GM12878 (cell line): Measurements from ENCODE around the gene PLXNA2. TPM values are rescaled to one million over a fixed set of nuclear protein-coding genes. Genes with fewer than 3 reads are reported as not detected.

Experiments used
- ATAC-seq: fragments of 200-7000 bp; cut with Tn5 transposase; 3 replicates; pipeline ENCODE4 v1.9.1; 2020; ENCODE audit warnings: mild to moderate bottlenecking, moderate library complexity
- BruUV-seq: library from RNA; stranded (reverse); fragments of 400-500 nt; replicated peaks from 2 replicates; lab custom pipeline; 2021; lab: Mats Ljungman, UMichigan
- CTCF ChIA-PET: fragments of 300-600 bp; sonication (Branson Sonifier 250); formaldehyde crosslinking; extraction: SDS; loops from one replicate; lab custom pipeline; 2021; ENCODE audit warnings: inconsistent platforms; lab: Yijun Ruan, JAX
- POLR2A ChIA-PET: fragments of 350-600 bp; formaldehyde crosslinking; extraction: SDS; loops from one replicate; lab custom pipeline; 2021; ENCODE audit warnings: inconsistent platforms; lab: Charles Lee
- RAD21 ChIA-PET: fragments of 300-600 bp; sonication (Branson Sonifier 250); formaldehyde crosslinking; loops from one replicate; lab custom pipeline; 2023; ENCODE audit warnings: antibody characterized with exemption; ENCODE audit not compliant: unreplicated experiment; lab: Charles Lee
- SMC1A ChIA-PET: fragments of 300-600 bp; sonication (Branson Sonifier 250); formaldehyde crosslinking; loops from one replicate; lab custom pipeline; 2023; ENCODE audit not compliant: unreplicated experiment, uncharacterized antibody; lab: Charles Lee
- DNase-seq: peaks from one replicate; pipeline ENCODE4 v3.0.0-alpha.2; 2011; ENCODE audit warnings: low read depth, low spot score
- FAIRE-seq: peaks from 3 replicates; lab custom pipeline; 2011; peaks lifted over from hg19 to GRCh38; lab: Jason Lieb, UNC
- H2AFZ ChIP-seq: 2 replicates; pipeline ENCODE4 v1.6.0; 2011; ENCODE audit warnings: low read depth, low read length, control low read depth; ENCODE audit not compliant: control insufficient read depth
- H3K27ac ChIP-seq: 2 replicates; pipeline ENCODE4 v1.5.1; 2011; ENCODE audit warnings: control low read depth; ENCODE audit not compliant: control insufficient read depth, insufficient read depth
- H3K27me3 ChIP-seq, 2 experiments: replicated peaks in 1 of 2; 2 replicates each; pipeline versions ENCODE4 v1.6.0 to v1.6.1; 2011; ENCODE audit warnings: low read length in 1 of 2; ENCODE audit not compliant: control insufficient read depth in 2 of 2, insufficient read depth in 2 of 2
- H3K36me3 ChIP-seq, 2 experiments: 2 replicates each; pipeline ENCODE4 v1.5.1; 2011; ENCODE audit warnings: low read length in 1 of 2; ENCODE audit not compliant: control insufficient read depth in 2 of 2, insufficient read depth in 2 of 2
- H3K4me1 ChIP-seq: 2 replicates; pipeline ENCODE4 v1.6.1; 2011; ENCODE audit warnings: mild to moderate bottlenecking, low read length, moderate library complexity, mixed read lengths; ENCODE audit not compliant: control insufficient read depth, insufficient read depth
- H3K4me2 ChIP-seq: 2 replicates; pipeline ENCODE4 v1.6.0; 2011; ENCODE audit warnings: control low read depth; ENCODE audit not compliant: control insufficient read depth, insufficient read depth
- H3K4me3 ChIP-seq: fragments of 200-600 bp; sonication (generic); 2 replicates; pipeline ENCODE4 v1.5.1; 2016
- H3K79me2 ChIP-seq: 2 replicates; pipeline ENCODE4 v1.6.0; 2011; ENCODE audit warnings: low read length; ENCODE audit not compliant: control insufficient read depth, insufficient read depth
- H3K9ac ChIP-seq: 2 replicates; pipeline ENCODE4 v1.8.0; 2011; ENCODE audit warnings: low read length, control low read depth, mixed read lengths; ENCODE audit not compliant: control insufficient read depth, insufficient read depth
- H3K9me3 ChIP-seq: replicated peaks from 3 replicates; pipeline ENCODE4 v1.5.1; 2011; ENCODE audit warnings: mild to moderate bottlenecking, low read length; ENCODE audit not compliant: control insufficient read depth, insufficient read depth
- H4K20me1 ChIP-seq: 2 replicates; pipeline ENCODE4 v1.6.0; 2011; ENCODE audit not compliant: control insufficient read depth, insufficient read depth
- CHD4 ChIP-seq: fragments of 200-600 bp; sonication (generic); IDR thresholded peaks from 2 replicates; pipeline ENCODE4 v1.6.1; 2016; ENCODE audit warnings: mild to moderate bottlenecking
- DPF2 ChIP-seq: fragments of 450-650 bp; IDR thresholded peaks from 2 replicates; pipeline ENCODE4 v1.6.1; 2017; ENCODE audit warnings: mild to moderate bottlenecking
- GATAD2B ChIP-seq: fragments of 450-650 bp; conservative IDR thresholded peaks from 2 replicates; pipeline ENCODE4 v1.6.1; 2017; ENCODE audit warnings: low read depth, mild to moderate bottlenecking, moderate library complexity
- HDAC6 ChIP-seq: fragments of 200-600 bp; sonication (generic); IDR thresholded peaks from one replicate; pipeline ENCODE4 v1.8.0; 2017; ENCODE audit warnings: antibody characterized with exemption; ENCODE audit not compliant: unreplicated experiment
- JUNB ChIP-seq: IDR thresholded peaks from 2 replicates; pipeline ENCODE4 v1.6.1; 2016; ENCODE audit warnings: antibody characterized with exemption, mild to moderate bottlenecking
- NFXL1 ChIP-seq: fragments of 450-650 bp; IDR thresholded peaks from 2 replicates; pipeline ENCODE4 v1.6.1; 2017; ENCODE audit warnings: antibody characterized with exemption, mild to moderate bottlenecking, borderline replicate concordance
- NFYB ChIP-seq: IDR thresholded peaks from 2 replicates; pipeline ENCODE4 v1.6.1; 2011; ENCODE audit warnings: low read depth, mild to moderate bottlenecking, low read length, improper control_type of control experiment, moderate library complexity; ENCODE audit not compliant: insufficient read depth
- RBBP5 ChIP-seq: fragments of 200-600 bp; sonication (generic); conservative IDR thresholded peaks from 2 replicates; pipeline ENCODE4 v1.6.1; 2016
- RUNX3 ChIP-seq: IDR thresholded peaks from 2 replicates; pipeline ENCODE4 v1.6.1; 2012; ENCODE audit warnings: low read length, inconsistent platforms
- SIX5 ChIP-seq: IDR thresholded peaks from 2 replicates; pipeline ENCODE4 v1.6.1; 2011; ENCODE audit warnings: mild to moderate bottlenecking, low read depth, low read length, moderate library complexity; ENCODE audit not compliant: severe bottlenecking
- SMAD1 ChIP-seq: fragments of 450-650 bp; IDR thresholded peaks from 2 replicates; pipeline ENCODE4 v1.6.1; 2018; ENCODE audit warnings: mild to moderate bottlenecking, low read depth; ENCODE audit not compliant: partially characterized antibody
- YY1 ChIP-seq: IDR thresholded peaks from 2 replicates; pipeline ENCODE4 v1.6.1; 2011; ENCODE audit warnings: low read depth, mild to moderate bottlenecking, low read length
- ZBED1 ChIP-seq: IDR thresholded peaks from 2 replicates; pipeline ENCODE4 v1.6.1; 2016; ENCODE audit warnings: borderline replicate concordance
- ZBTB33 ChIP-seq: fragments of 450-650 bp; IDR thresholded peaks from 2 replicates; pipeline ENCODE4 v1.6.1; 2017; ENCODE audit warnings: mild to moderate bottlenecking
- WGBS: methylation state at CpG from one replicate; pipeline ENCODE4 v1.1.6; 2016; ENCODE audit warnings: low lambda C conversion rate; ENCODE audit not compliant: insufficient replicate concordance, insufficient coverage; ENCODE audit errors: missing lambda C conversion rate; 5-methylcytosine and 5-hydroxymethylcytosine counted together
- in situ Hi-C: fragments of 300-500 bp; cut with MboI; formaldehyde crosslinking; loops from 9 replicates; pipeline ENCODE4 v1.14.3; 2018; ENCODE audit warnings: mixed read lengths
- intact Hi-C: fragments of 100-400 bp; cut with micrococcal nuclease; formaldehyde crosslinking; loops from one replicate; pipeline ENCODE4 v1.14.2; 2022; ENCODE audit not compliant: unreplicated experiment
- polyA plus RNA-seq, 11 experiments: library from polyadenylated mRNA; depleted of rRNA in 4 of 11; unstranded in 6 of 11; stranded (reverse) in 5 of 11; fragments of >200 nt; fragmentation: Nextera tagmentation in 4 of 11; fragmentation: Illumina TruSeq in 1 of 11; extraction: Ambion mirVana in 4 of 11; extraction: Trizol in 1 of 11; gene quantifications; 1 replicate in 1 of 11; 2 replicates in 10 of 11; pipeline versions ENCODE4 v1.2.1 to v1.2.3, GENCODE V29; 2011 to 2016; ENCODE audit warnings: inconsistent platforms in 2 of 11, missing spikeins in 2 of 11, low read depth in 1 of 11
- total RNA-seq, 4 experiments: library from RNA; depleted of rRNA in 3 of 4; stranded (reverse); fragments of >200 nt in 3 of 4; fragmentation: Illumina TruSeq in 1 of 4; extraction: Trizol in 1 of 4; gene quantifications; 2 replicates each; pipeline versions ENCODE4 v1.2.1 to v1.2.3, GENCODE V29; 2013 to 2021
- TF ChIP-seq, protein P1 (sequence below): fragments of 450-650 bp; IDR thresholded peaks from 2 replicates; pipeline ENCODE4 v1.6.1; 2016; ENCODE audit warnings: mild to moderate bottlenecking

The PLXNA2 gene
- total and polyA plus RNA-seq, 10 of the 15 experiments (the other 5 are each of a cell fraction or from before 2014, with no cell fraction given) = under 0.01 to 0.08 (median 0.07) TPM; not detected in 4

DNA sequence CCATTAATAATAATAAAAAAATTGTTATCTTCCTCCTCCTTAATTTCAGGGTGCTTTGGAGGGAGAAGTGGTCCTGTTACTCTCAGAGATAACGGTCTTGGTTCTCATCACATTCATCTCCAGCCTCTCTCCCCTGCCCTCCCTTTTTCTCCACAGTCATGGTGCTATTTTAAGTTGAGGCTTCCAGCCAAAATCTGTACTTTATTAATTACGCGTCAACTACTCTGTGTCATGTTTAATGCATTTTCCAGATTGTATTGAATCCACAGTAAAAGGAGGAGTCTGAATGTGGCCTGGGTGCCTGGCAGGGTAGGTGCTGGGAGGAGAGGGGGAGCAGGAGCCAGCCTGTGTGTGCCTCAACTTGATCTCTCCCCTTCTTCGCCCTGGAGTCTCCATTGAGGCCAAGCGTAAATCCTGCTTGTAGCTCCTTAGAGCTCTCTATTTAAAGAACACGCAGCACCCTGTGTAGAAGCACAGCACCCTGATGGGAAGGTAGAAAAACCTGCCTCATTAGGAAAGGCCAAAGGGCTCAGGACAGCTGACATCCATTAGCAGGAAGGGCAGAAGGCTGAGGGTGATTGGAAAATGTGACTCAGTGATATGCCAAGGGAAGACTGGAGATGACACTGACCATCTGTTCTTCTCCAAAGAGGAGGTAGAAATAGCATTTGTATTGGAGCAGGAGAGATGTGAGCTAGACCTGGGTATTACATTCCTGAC, 82.4 kb downstream of the PLXNA2 start:
- Histone ChIP-seq H3K27me3 (no peaks in the 10 kb centered on the region; a peak in 2 of 4 replicates), H3K9me3 (no peaks in the 10 kb centered on the region), H3K9ac (no peak overlapping the region), H3K4me3 (no peak overlapping the region), H3K79me2 (no peaks in the 10 kb centered on the region), H2AFZ (no peak overlapping the region), H3K36me3 (no peaks in the 10 kb centered on the region), H3K4me2 (no peak overlapping the region), H4K20me1 (no peaks in the 10 kb centered on the region), H3K27ac (no peak overlapping the region), H3K4me1 (0 out of 2 replicates have a peak, but pooled peaks cover 3% of the 10 kb centered on the region)
- BruUV-seq = no TSS peak
- ChIA-PET SMC1A (interaction anchor here (1.0 to 1.8 kb wide), 3 partner anchors 26 to 42 kb away, joined by 3 to 5 read pairs (median 4); no protein-coding TSS in a partner anchor), RAD21 (interaction anchor here (1.0 kb wide), 1 partner anchor 26 kb away, joined by 3 read pairs; no protein-coding TSS in a partner anchor), CTCF (interaction anchor here (1.1 to 1.4 kb wide), 5 partner anchors 10 to 82 kb away, joined by 3 to 6 read pairs (median 4); partner anchors contain the start of gene PLXNA2), POLR2A (interaction anchor here (0.6 kb wide), 1 partner anchor 75 kb away, joined by 3 read pairs; no protein-coding TSS in a partner anchor)
- 55% methylated on average over 6 of the region's 6 CpGs for WGBS
- DNase-seq = no peak
- in situ Hi-C loops = no loop called here
- TF ChIP-seq SIX5 = no peak
- TF ChIP-seq CHD4 = no peak
- no peak for TF ChIP-seq GATAD2B
- TF ChIP-seq HDAC6 = no peak
- TF ChIP-seq, protein P1, sequence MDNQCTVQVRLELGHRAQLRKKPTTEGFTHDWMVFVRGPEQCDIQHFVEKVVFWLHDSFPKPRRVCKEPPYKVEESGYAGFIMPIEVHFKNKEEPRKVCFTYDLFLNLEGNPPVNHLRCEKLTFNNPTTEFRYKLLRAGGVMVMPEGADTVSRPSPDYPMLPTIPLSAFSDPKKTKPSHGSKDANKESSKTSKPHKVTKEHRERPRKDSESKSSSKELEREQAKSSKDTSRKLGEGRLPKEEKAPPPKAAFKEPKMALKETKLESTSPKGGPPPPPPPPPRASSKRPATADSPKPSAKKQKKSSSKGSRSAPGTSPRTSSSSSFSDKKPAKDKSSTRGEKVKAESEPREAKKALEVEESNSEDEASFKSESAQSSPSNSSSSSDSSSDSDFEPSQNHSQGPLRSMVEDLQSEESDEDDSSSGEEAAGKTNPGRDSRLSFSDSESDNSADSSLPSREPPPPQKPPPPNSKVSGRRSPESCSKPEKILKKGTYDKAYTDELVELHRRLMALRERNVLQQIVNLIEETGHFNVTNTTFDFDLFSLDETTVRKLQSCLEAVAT = no peak
- no peak for TF ChIP-seq SMAD1
- TF ChIP-seq RBBP5 = no peak
- TF ChIP-seq YY1 = no peak
- TF ChIP-seq RUNX3 = no peak
- no peak for TF ChIP-seq ZBED1
- TF ChIP-seq ZBTB33 = no peak
- no peak for TF ChIP-seq NFXL1
- TF ChIP-seq JUNB = no peak
- TF ChIP-seq NFYB = no peak
- TF ChIP-seq DPF2 = no peak
- intact Hi-C loops = no loop called here
- FAIRE-seq = no peak
- ATAC-seq = no peak
